Spinal cord (tissue), 10 donors: Measurements from ENCODE around the gene NGFR. TPM values are rescaled to one million over a fixed set of nuclear protein-coding genes. Genes with fewer than 3 reads are reported as not detected.

Experiments
- DNase-seq, 6 donors: peaks; one replicate each; pipeline versions ENCODE4 v3.0.0 to v3.0.0-alpha.2; 2013 to 2015; ENCODE audit warnings: low spot score in 6 of 6, low read depth in 4 of 6
- H3K27ac ChIP-seq: one replicate; pipeline ENCODE4 v1.5.1; 2013; ENCODE audit warnings: low read depth, low read length, control low read depth
- H3K27me3 ChIP-seq: one replicate; pipeline ENCODE4 v1.6.1; 2013; ENCODE audit warnings: low read length; ENCODE audit not compliant: control insufficient read depth, insufficient read depth
- H3K36me3 ChIP-seq: one replicate; pipeline ENCODE4 v1.6.1; 2013; ENCODE audit warnings: low read length; ENCODE audit not compliant: control insufficient read depth, insufficient read depth
- H3K4me1 ChIP-seq: one replicate; pipeline ENCODE4 v1.6.1; 2013; ENCODE audit warnings: low read length; ENCODE audit not compliant: control insufficient read depth, insufficient read depth
- H3K4me3 ChIP-seq: one replicate; pipeline ENCODE4 v1.5.1; 2013; ENCODE audit warnings: low read depth, low read length, control low read depth
- H3K9me3 ChIP-seq: one replicate; pipeline ENCODE4 v1.6.1; 2013; ENCODE audit warnings: low read length; ENCODE audit not compliant: control insufficient read depth, insufficient read depth
- WGBS: methylation state at CpG from one replicate; pipeline ENCODE4 v1.1.5; 2013; ENCODE audit warnings: missing lambda C conversion rate; ENCODE audit not compliant: insufficient coverage; 5-methylcytosine and 5-hydroxymethylcytosine counted together
- polyA plus RNA-seq, 2 donors: library from polyadenylated mRNA; unstranded; fragments of 120-200 nt; gene quantifications; one replicate each; pipeline ENCODE4 v1.2.1, GENCODE V29; 2013; ENCODE audit not compliant: insufficient read length in 2 of 2
- total RNA-seq, 2 donors: library from RNA; depleted of rRNA in 1 of 2; stranded (reverse); fragments of 120-200 nt in 1 of 2; fragments of >200 nt in 1 of 2; gene quantifications; one replicate each; pipeline versions ENCODE4 v1.2.3 to v1.2.4, GENCODE V29; 2013 to 2014
- donor health status: healthy.

The NGFR gene
- total and polyA plus RNA-seq, 4 donors = 39.2 to 54.0 (median 42.0) TPM

GRCh38 chr17:49504369-49504768 is 9.3 kb downstream of the NGFR start:
- DNase-seq = no peak
- no peaks in the 10 kb centered on the region for H3K36me3 ChIP-seq
- H3K9me3 ChIP-seq = no peaks in the 10 kb centered on the region
- peaks cover 34% of the 10 kb centered on the region for H3K27me3 ChIP-seq
- H3K27ac ChIP-seq = no peak overlapping the region
- no peak overlapping the region for H3K4me3 ChIP-seq
- WGBS = 51% methylated on average over 2 of the region's 4 CpGs
- H3K4me1 ChIP-seq = peaks cover 23% of the 10 kb centered on the region

- Histone ChIP-seq H3K9me3 (no peaks in the 10 kb centered on the region), H3K36me3 (no peaks in the 10 kb centered on the region), H3K4me3 (no peak overlapping the region), H3K4me1 (peaks cover 28% of the 10 kb centered on the region), H3K27ac (no peak overlapping the region), H3K27me3 (peaks cover 19% of the 10 kb centered on the region)
- no peak for DNase-seq
- 81% methylated on average over 11 of the region's 14 CpGs for WGBS
Observed at GRCh38 chr17:49505854-49506253, 10.8 kb downstream of the NGFR start.

- Histone ChIP-seq H3K27ac (no peak overlapping the region), H3K4me1 (peaks cover 24% of the 10 kb centered on the region), H3K27me3 (peaks cover 15% of the 10 kb centered on the region), H3K9me3 (no peaks in the 10 kb centered on the region), H3K36me3 (no peaks in the 10 kb centered on the region), H3K4me3 (no peak overlapping the region)
- no peak for DNase-seq
- WGBS = 93% methylated on average over 43 of the region's 57 CpGs
Observed at GRCh38 chr17:49506282-49506681, 11.2 kb downstream of the NGFR start.

- H3K4me1 ChIP-seq = peaks cover 32% of the 10 kb centered on the region
- 43% methylated on average over 11 of the region's 17 CpGs for WGBS
- no peaks in the 10 kb centered on the region for H3K36me3 ChIP-seq
- no peak overlapping the region for H3K4me3 ChIP-seq
- DNase-seq = no peak
- H3K9me3 ChIP-seq = no peaks in the 10 kb centered on the region
- peaks cover 8% of the 10 kb centered on the region for H3K27me3 ChIP-seq
- no peak overlapping the region for H3K27ac ChIP-seq
Observed at GRCh38 chr17:49508061-49508865, 13.2 kb downstream of the NGFR start.

GRCh38 chr17:49508866-49509587 is 13.9 kb downstream of the NGFR start:
- peaks cover 39% of the 10 kb centered on the region for H3K4me1 ChIP-seq
- no peaks in the 10 kb centered on the region for H3K36me3 ChIP-seq
- H3K27ac ChIP-seq = no peak overlapping the region
- H3K9me3 ChIP-seq = no peaks in the 10 kb centered on the region
- H3K4me3 ChIP-seq = no peak overlapping the region
- H3K27me3 ChIP-seq = peaks cover 8% of the 10 kb centered on the region
- no peak for DNase-seq
- 71% methylated on average over 2 of the region's 8 CpGs for WGBS

GRCh38 chr17:49509588-49509917 is 14.5 kb downstream of the NGFR start:
- H3K4me3 ChIP-seq = no peak overlapping the region
- DNase-seq = no peak
- H3K4me1 ChIP-seq = peaks cover 44% of the 10 kb centered on the region
- no peaks in the 10 kb centered on the region for H3K9me3 ChIP-seq
- peaks cover 8% of the 10 kb centered on the region for H3K27me3 ChIP-seq
- H3K36me3 ChIP-seq = no peaks in the 10 kb centered on the region
- WGBS = 56% methylated on average over 1 of the region's 3 CpGs
- H3K27ac ChIP-seq = no peak overlapping the region

GRCh38 chr17:49510059-49510719 is 15.1 kb downstream of the NGFR start:
- Histone ChIP-seq H3K36me3 (no peaks in the 10 kb centered on the region), H3K4me3 (no peak overlapping the region), H3K4me1 (peaks cover 50% of the 10 kb centered on the region), H3K27ac (no peak overlapping the region), H3K27me3 (peaks cover 8% of the 10 kb centered on the region), H3K9me3 (no peaks in the 10 kb centered on the region)
- WGBS = 86% methylated on average over 7 of the region's 13 CpGs
- no peak for DNase-seq

- Histone ChIP-seq H3K9me3 (no peaks in the 10 kb centered on the region), H3K4me1 (peaks cover 56% of the 10 kb centered on the region), H3K27ac (no peak overlapping the region), H3K36me3 (no peaks in the 10 kb centered on the region), H3K27me3 (peaks cover 8% of the 10 kb centered on the region), H3K4me3 (no peak overlapping the region)
- no peak for DNase-seq
- WGBS = 77% methylated on average over 4 of the region's 5 CpGs
Observed at GRCh38 chr17:49510720-49511110, 15.6 kb downstream of the NGFR start.

- Histone ChIP-seq H3K4me3 (no peak overlapping the region), H3K27ac (no peak overlapping the region), H3K36me3 (no peaks in the 10 kb centered on the region), H3K4me1 (peaks cover 66% of the 10 kb centered on the region), H3K27me3 (peaks cover 8% of the 10 kb centered on the region), H3K9me3 (no peaks in the 10 kb centered on the region)
- no peak for DNase-seq
- WGBS = 62% methylated on average over 16 of the region's 16 CpGs
Observed at GRCh38 chr17:49511810-49512209, 16.7 kb downstream of the NGFR start.
